GM12878 (cell line): ENCODE measurements around the gene FBXO7. TPM values are rescaled to one million over a fixed set of nuclear protein-coding genes. Genes with fewer than 3 reads are reported as not detected.

Source experiments
- ATAC-seq: fragments of 200-7000 bp; cut with Tn5 transposase; 3 replicates; pipeline ENCODE4 v1.9.1; 2020; ENCODE audit warnings: mild to moderate bottlenecking, moderate library complexity
- BruUV-seq: library from RNA; stranded (reverse); fragments of 400-500 nt; replicated peaks from 2 replicates; lab custom pipeline; 2021; lab: Mats Ljungman, UMichigan
- CTCF ChIA-PET: fragments of 300-600 bp; sonication (Branson Sonifier 250); formaldehyde crosslinking; extraction: SDS; loops from one replicate; lab custom pipeline; 2021; ENCODE audit warnings: inconsistent platforms; lab: Yijun Ruan, JAX
- POLR2A ChIA-PET: fragments of 350-600 bp; formaldehyde crosslinking; extraction: SDS; loops from one replicate; lab custom pipeline; 2021; ENCODE audit warnings: inconsistent platforms; lab: Charles Lee
- RAD21 ChIA-PET: fragments of 300-600 bp; sonication (Branson Sonifier 250); formaldehyde crosslinking; loops from one replicate; lab custom pipeline; 2023; ENCODE audit warnings: antibody characterized with exemption; ENCODE audit not compliant: unreplicated experiment; lab: Charles Lee
- SMC1A ChIA-PET: fragments of 300-600 bp; sonication (Branson Sonifier 250); formaldehyde crosslinking; loops from one replicate; lab custom pipeline; 2023; ENCODE audit not compliant: unreplicated experiment, uncharacterized antibody; lab: Charles Lee
- DNase-seq: peaks from one replicate; pipeline ENCODE4 v3.0.0-alpha.2; 2011; ENCODE audit warnings: low read depth, low spot score
- FAIRE-seq: peaks from 3 replicates; lab custom pipeline; 2011; peaks lifted over from hg19 to GRCh38; lab: Jason Lieb, UNC
- H2AFZ ChIP-seq: 2 replicates; pipeline ENCODE4 v1.6.0; 2011; ENCODE audit warnings: low read depth, low read length, control low read depth; ENCODE audit not compliant: control insufficient read depth
- H3K27ac ChIP-seq: 2 replicates; pipeline ENCODE4 v1.5.1; 2011; ENCODE audit warnings: control low read depth; ENCODE audit not compliant: control insufficient read depth, insufficient read depth
- H3K27me3 ChIP-seq, 2 experiments: replicated peaks in 1 of 2; 2 replicates each; pipeline versions ENCODE4 v1.6.0 to v1.6.1; 2011; ENCODE audit warnings: low read length in 1 of 2; ENCODE audit not compliant: control insufficient read depth in 2 of 2, insufficient read depth in 2 of 2
- H3K36me3 ChIP-seq, 2 experiments: 2 replicates each; pipeline ENCODE4 v1.5.1; 2011; ENCODE audit warnings: low read length in 1 of 2; ENCODE audit not compliant: control insufficient read depth in 2 of 2, insufficient read depth in 2 of 2
- H3K4me1 ChIP-seq: 2 replicates; pipeline ENCODE4 v1.6.1; 2011; ENCODE audit warnings: mild to moderate bottlenecking, low read length, moderate library complexity, mixed read lengths; ENCODE audit not compliant: control insufficient read depth, insufficient read depth
- H3K4me2 ChIP-seq: 2 replicates; pipeline ENCODE4 v1.6.0; 2011; ENCODE audit warnings: control low read depth; ENCODE audit not compliant: control insufficient read depth, insufficient read depth
- H3K4me3 ChIP-seq: fragments of 200-600 bp; sonication (generic); 2 replicates; pipeline ENCODE4 v1.5.1; 2016
- H3K79me2 ChIP-seq: 2 replicates; pipeline ENCODE4 v1.6.0; 2011; ENCODE audit warnings: low read length; ENCODE audit not compliant: control insufficient read depth, insufficient read depth
- H3K9ac ChIP-seq: 2 replicates; pipeline ENCODE4 v1.8.0; 2011; ENCODE audit warnings: low read length, control low read depth, mixed read lengths; ENCODE audit not compliant: control insufficient read depth, insufficient read depth
- H3K9me3 ChIP-seq: replicated peaks from 3 replicates; pipeline ENCODE4 v1.5.1; 2011; ENCODE audit warnings: mild to moderate bottlenecking, low read length; ENCODE audit not compliant: control insufficient read depth, insufficient read depth
- H4K20me1 ChIP-seq: 2 replicates; pipeline ENCODE4 v1.6.0; 2011; ENCODE audit not compliant: control insufficient read depth, insufficient read depth
- ATF7 ChIP-seq: fragments of 450-650 bp; IDR thresholded peaks from 2 replicates; pipeline ENCODE4 v1.6.1; 2016; ENCODE audit warnings: low read depth, mild to moderate bottlenecking
- BHLHE40 ChIP-seq, 2 experiments: fragments of 450-650 bp in 1 of 2; IDR thresholded peaks; 2 replicates each; pipeline ENCODE4 v1.6.1; 2011 to 2017; ENCODE audit warnings: low read depth in 2 of 2, borderline replicate concordance in 1 of 2, improper control_type of control experiment in 1 of 2, low read length in 1 of 2, mild to moderate bottlenecking in 1 of 2
- CREB1 ChIP-seq: IDR thresholded peaks from 2 replicates; pipeline ENCODE4 v1.6.1; 2012; ENCODE audit warnings: low read depth, mild to moderate bottlenecking, inconsistent platforms
- DPF2 ChIP-seq: fragments of 450-650 bp; IDR thresholded peaks from 2 replicates; pipeline ENCODE4 v1.6.1; 2017; ENCODE audit warnings: mild to moderate bottlenecking
- FOXK2 ChIP-seq: fragments of 450-650 bp; IDR thresholded peaks from 2 replicates; pipeline ENCODE4 v1.6.1; 2017; ENCODE audit warnings: mild to moderate bottlenecking, moderate library complexity
- KLF5 ChIP-seq: fragments of 450-650 bp; IDR thresholded peaks from 2 replicates; pipeline ENCODE4 v1.6.1; 2014; ENCODE audit warnings: mild to moderate bottlenecking; ENCODE audit not compliant: partially characterized antibody
- MEF2A ChIP-seq: IDR thresholded peaks from 2 replicates; pipeline ENCODE4 v1.6.1; 2011; ENCODE audit warnings: low read depth, mild to moderate bottlenecking, low read length, moderate library complexity; ENCODE audit not compliant: insufficient read depth
- MTA2 ChIP-seq: fragments of 450-650 bp; IDR thresholded peaks from 2 replicates; pipeline ENCODE4 v1.6.1; 2016; ENCODE audit warnings: low read depth, mild to moderate bottlenecking, moderate library complexity
- NR2F1 ChIP-seq: fragments of 450-650 bp; conservative IDR thresholded peaks from 2 replicates; pipeline ENCODE4 v1.6.1; 2017; ENCODE audit warnings: mild to moderate bottlenecking
- POLR2AphosphoS2 ChIP-seq: IDR thresholded peaks from 2 replicates; pipeline ENCODE4 v1.6.1; 2011; ENCODE audit warnings: low read depth, mild to moderate bottlenecking, low read length, improper control_type of control experiment, moderate library complexity
- RAD51 ChIP-seq: fragments of 450-650 bp; IDR thresholded peaks from 2 replicates; pipeline ENCODE4 v1.6.1; 2016; ENCODE audit warnings: moderate library complexity, mild to moderate bottlenecking, inconsistent platforms
- RCOR1 ChIP-seq: conservative IDR thresholded peaks from 2 replicates; pipeline ENCODE4 v1.6.1; 2012; ENCODE audit warnings: low read depth, low read length, improper control_type of control experiment
- STAT1 ChIP-seq: fragments of 450-650 bp; conservative IDR thresholded peaks from 2 replicates; pipeline ENCODE4 v1.6.1; 2014; ENCODE audit warnings: antibody characterized with exemption, mild to moderate bottlenecking
- TBL1XR1 ChIP-seq: IDR thresholded peaks from 2 replicates; pipeline ENCODE4 v1.6.1; 2012; ENCODE audit warnings: low read depth, low read length, improper control_type of control experiment
- WGBS: methylation state at CpG from one replicate; pipeline ENCODE4 v1.1.6; 2016; ENCODE audit warnings: low lambda C conversion rate; ENCODE audit not compliant: insufficient replicate concordance, insufficient coverage; ENCODE audit errors: missing lambda C conversion rate; 5-methylcytosine and 5-hydroxymethylcytosine counted together
- in situ Hi-C: fragments of 300-500 bp; cut with MboI; formaldehyde crosslinking; loops from 9 replicates; pipeline ENCODE4 v1.14.3; 2018; ENCODE audit warnings: mixed read lengths
- intact Hi-C: fragments of 100-400 bp; cut with micrococcal nuclease; formaldehyde crosslinking; loops from one replicate; pipeline ENCODE4 v1.14.2; 2022; ENCODE audit not compliant: unreplicated experiment
- polyA plus RNA-seq, 11 experiments: library from polyadenylated mRNA; depleted of rRNA in 4 of 11; unstranded in 6 of 11; stranded (reverse) in 5 of 11; fragments of >200 nt; fragmentation: Nextera tagmentation in 4 of 11; fragmentation: Illumina TruSeq in 1 of 11; extraction: Ambion mirVana in 4 of 11; extraction: Trizol in 1 of 11; gene quantifications; 1 replicate in 1 of 11; 2 replicates in 10 of 11; pipeline versions ENCODE4 v1.2.1 to v1.2.3, GENCODE V29; 2011 to 2016; ENCODE audit warnings: inconsistent platforms in 2 of 11, missing spikeins in 2 of 11, low read depth in 1 of 11
- total RNA-seq, 4 experiments: library from RNA; depleted of rRNA in 3 of 4; stranded (reverse); fragments of >200 nt in 3 of 4; fragmentation: Illumina TruSeq in 1 of 4; extraction: Trizol in 1 of 4; gene quantifications; 2 replicates each; pipeline versions ENCODE4 v1.2.1 to v1.2.3, GENCODE V29; 2013 to 2021

Gene FBXO7
- total and polyA plus RNA-seq, 10 of the 15 experiments (the other 5 are each of a cell fraction or from before 2014, with no cell fraction given), result 37.3 to 192 (median 110) TPM

- no peak for TF ChIP-seq MTA2
- no peak for TF ChIP-seq NR2F1
- TF ChIP-seq, all 136 proteins: peak for 0
These were observed 37.8 kb downstream of the FBXO7 start (continued) for GRCh38 chr22:32512267-32512982.

GRCh38 chr22:32515084-32515483, 40.5 kb downstream of the FBXO7 start:
- 91% methylated on average over 2 of the region's 2 CpGs for WGBS
- Histone ChIP-seq H3K36me3 (no peaks in the 10 kb centered on the region), H3K4me2 (no peak overlapping the region), H3K79me2 (no peaks in the 10 kb centered on the region), H4K20me1 (no peaks in the 10 kb centered on the region), H3K9me3 (no peaks in the 10 kb centered on the region), H3K4me3 (no peak overlapping the region), H3K9ac (no peak overlapping the region), H3K4me1 (no peaks in the 10 kb centered on the region), H3K27ac (no peak overlapping the region), H2AFZ (no peak overlapping the region), H3K27me3 (no peaks in the 10 kb centered on the region)
- ChIA-PET CTCF (no interaction called here), SMC1A (no interaction called here), RAD21 (no interaction called here), POLR2A (no interaction called here)
- intact Hi-C loops, result no loop called here
- ATAC-seq (no peak), FAIRE-seq (no peak), DNase-seq (no peak)
- BruUV-seq, result no TSS peak
- in situ Hi-C loops, result no loop called here
- no peak for TF ChIP-seq KLF5

DNA sequence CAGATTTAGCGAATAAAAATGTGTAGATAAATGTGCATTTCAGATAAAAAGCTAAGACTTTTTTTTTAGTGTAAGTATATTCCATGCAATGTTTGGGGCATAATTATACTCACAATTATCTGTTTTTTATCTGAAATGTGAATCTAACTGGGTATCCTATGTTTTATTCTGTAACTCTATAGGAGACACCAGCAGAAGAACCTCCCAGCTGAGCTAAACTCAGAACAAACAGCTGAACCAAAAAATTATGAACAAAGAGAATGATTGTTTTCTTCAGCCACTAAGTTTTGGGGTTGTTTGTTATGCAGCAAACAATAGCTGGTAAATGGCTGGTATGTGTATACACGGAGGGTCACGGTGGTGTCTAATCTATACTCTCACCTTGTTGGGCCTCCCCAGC, 42.9 kb downstream of the FBXO7 start:
- no peak overlapping the region for H3K9ac ChIP-seq
- ChIA-PET SMC1A (interaction anchor here (0.6 kb wide), 1 partner anchor 41 kb away, joined by 3 read pairs; no protein-coding TSS in a partner anchor), POLR2A (no interaction called here), RAD21 (interaction anchor here (1.7 kb wide), 1 partner anchor 279 kb away, joined by 3 read pairs; no protein-coding TSS in a partner anchor), CTCF (interaction anchor here (1.6 to 2.3 kb wide), 3 partner anchors 9 to 483 kb away, joined by 3 to 7 read pairs (median 5); no protein-coding TSS in a partner anchor)
- no peak overlapping the region for H2AFZ ChIP-seq
- no TSS peak for BruUV-seq
- H3K27ac ChIP-seq, result no peak overlapping the region
- TF ChIP-seq ATF7, result no peak
- TF ChIP-seq FOXK2, result no peak
- TF ChIP-seq TBL1XR1, result no peak
- no peak for TF ChIP-seq RAD51
- TF ChIP-seq BHLHE40 (IDR thresholded peaks at IDR 0.05; ENCODE audit: borderline replicate concordance in 1 of 2, low read depth in 2 of 2, low read length in 1 of 2), result no peak
- no peak for TF ChIP-seq DPF2
- no peak for TF ChIP-seq RCOR1
- no peak for TF ChIP-seq POLR2AphosphoS2
- no peak for TF ChIP-seq CREB1
- no peak for TF ChIP-seq STAT1
- TF ChIP-seq MEF2A, result no peak
- 73% methylated on average over 3 of the region's 3 CpGs for WGBS
- H3K4me3 ChIP-seq, result no peak overlapping the region
- H3K36me3 ChIP-seq, result no peaks in the 10 kb centered on the region
- no peaks in the 10 kb centered on the region for H3K4me1 ChIP-seq
- no peaks in the 10 kb centered on the region for H3K9me3 ChIP-seq
- H3K4me2 ChIP-seq, result no peak overlapping the region
- FAIRE-seq (no peak), ATAC-seq (no peak), DNase-seq (no peak)
- no peaks in the 10 kb centered on the region for H4K20me1 ChIP-seq
- in situ Hi-C loops (no loop called here), intact Hi-C loops (no loop called here)
- H3K27me3 ChIP-seq, result no peaks in the 10 kb centered on the region
- H3K79me2 ChIP-seq, result no peaks in the 10 kb centered on the region
